HepG2 (cell line): ENCODE data around the gene HELZ. TPM values are rescaled to one million over a fixed set of nuclear protein-coding genes. Genes with fewer than 3 reads are reported as not detected.

Experiments used
- DDIT3 ChIP-seq: sonication (generic); formaldehyde crosslinking; IDR thresholded peaks from 2 replicates; pipeline ENCODE4 v1.4.0; 2020; ENCODE audit warnings: mild to moderate bottlenecking, missing genetic modification reagents
- GATAD1 ChIP-seq: IDR thresholded peaks from 2 replicates; pipeline ENCODE4 v1.6.1; 2016; ENCODE audit warnings: missing genetic modification reagents, missing compliant biosample characterization
- MED1 ChIP-seq: sonication (generic); formaldehyde crosslinking; IDR thresholded peaks from 2 replicates; pipeline ENCODE4 v1.4.0; 2020; ENCODE audit warnings: missing genetic modification reagents
- MEIS1 ChIP-seq: sonication (generic); formaldehyde crosslinking; IDR thresholded peaks from 2 replicates; pipeline ENCODE4 v1.9.0; 2021; ENCODE audit warnings: mild to moderate bottlenecking, missing genetic modification reagents, moderate library complexity, borderline replicate concordance
- POGK ChIP-seq: sonication (generic); formaldehyde crosslinking; conservative IDR thresholded peaks from 2 replicates; pipeline ENCODE4 v1.8.0; 2022; ENCODE audit warnings: mild to moderate bottlenecking, moderate library complexity, missing genetic modification reagents
- POLR2A ChIP-seq, 2 experiments: IDR thresholded peaks; 2 replicates each; pipeline ENCODE4 v1.6.1; 2011; ENCODE audit warnings: low read depth in 2 of 2, low read length in 2 of 2, mild to moderate bottlenecking in 1 of 2, moderate library complexity in 1 of 2; ENCODE audit not compliant: insufficient read depth in 1 of 2
- RXRB ChIP-seq: IDR thresholded peaks from 2 replicates; pipeline ENCODE4 v1.6.1; 2016; ENCODE audit warnings: borderline replicate concordance, missing genetic modification reagents, missing compliant biosample characterization
- SNRNP70 ChIP-seq: fragments of 200-400 bp; formaldehyde crosslinking; IDR thresholded peaks from 2 replicates; pipeline ENCODE4 v1.6.1; 2017; ENCODE audit warnings: mild to moderate bottlenecking, low read depth, low read length, moderate library complexity
- SP5 ChIP-seq: IDR thresholded peaks from 2 replicates; pipeline ENCODE4 v1.6.1; 2016; ENCODE audit warnings: low read depth, borderline replicate concordance
- SRSF1 ChIP-seq: fragments of 200-400 bp; formaldehyde crosslinking; optimal IDR thresholded peaks from 2 replicates; pipeline ENCODE3; 2017; ENCODE audit warnings: mild to moderate bottlenecking, low read depth, low read length, moderate library complexity
- ZNF180 ChIP-seq: sonication (generic); formaldehyde crosslinking; IDR thresholded peaks from 2 replicates; pipeline ENCODE4 v1.4.0; 2020; ENCODE audit warnings: low read depth, missing genetic modification reagents, borderline replicate concordance
- ZNF329 ChIP-seq: sonication (generic); formaldehyde crosslinking; IDR thresholded peaks from 2 replicates; pipeline ENCODE4 v1.9.0; 2021; ENCODE audit warnings: low read depth, mild to moderate bottlenecking, missing genetic modification reagents
- ZNF362 ChIP-seq: sonication (generic); formaldehyde crosslinking; IDR thresholded peaks from 2 replicates; pipeline ENCODE4 v1.4.0; 2020; ENCODE audit warnings: missing genetic modification reagents, mild to moderate bottlenecking, borderline replicate concordance
- ZNF547 ChIP-seq: sonication (generic); formaldehyde crosslinking; IDR thresholded peaks from 2 replicates; pipeline ENCODE4 v1.5.1; 2020; ENCODE audit warnings: mild to moderate bottlenecking, missing genetic modification reagents
- ZNF580 ChIP-seq: IDR thresholded peaks from 2 replicates; pipeline ENCODE4 v1.6.1; 2016; ENCODE audit warnings: low read depth, borderline replicate concordance
- ZNF687 ChIP-seq: sonication (generic); formaldehyde crosslinking; IDR thresholded peaks from 2 replicates; pipeline ENCODE4 v1.5.1; 2020; ENCODE audit warnings: mild to moderate bottlenecking, missing genetic modification reagents, moderate library complexity
- ZNF782 ChIP-seq: sonication (generic); formaldehyde crosslinking; IDR thresholded peaks from 2 replicates; pipeline ENCODE4 v1.4.0; 2020; ENCODE audit warnings: missing genetic modification reagents, mild to moderate bottlenecking, borderline replicate concordance
- ZNF878 ChIP-seq: sonication (generic); formaldehyde crosslinking; IDR thresholded peaks from 2 replicates; pipeline ENCODE4 v1.8.1; 2023; ENCODE audit warnings: mild to moderate bottlenecking, missing genetic modification reagents, moderate library complexity
- ZSCAN12 ChIP-seq: sonication (generic); formaldehyde crosslinking; IDR thresholded peaks from 2 replicates; pipeline ENCODE4 v1.9.0; 2021; ENCODE audit warnings: mild to moderate bottlenecking, missing genetic modification reagents
- polyA plus RNA-seq, 8 experiments: library from polyadenylated mRNA; depleted of rRNA in 3 of 8; stranded (reverse) in 7 of 8; unstranded in 1 of 8; fragments of >200 nt; fragmentation: Illumina TruSeq in 4 of 8; extraction: Trizol in 4 of 8; gene quantifications; 2 replicates each; pipeline versions ENCODE4 v1.2.1 to v1.2.3, GENCODE V29; 2011 to 2016; ENCODE audit warnings: low read depth in 4 of 8, missing spikeins in 1 of 8, mixed read lengths in 1 of 8; ENCODE audit not compliant: insufficient read depth in 1 of 8
- total RNA-seq, 5 experiments: library from RNA; depleted of rRNA; stranded (reverse); fragments of >200 nt; fragmentation: Illumina TruSeq; extraction: Trizol; gene quantifications; 2 replicates each; pipeline ENCODE4 v1.2.3, GENCODE V29; 2016; ENCODE audit warnings: low read depth in 1 of 5

HELZ gene
- total and polyA plus RNA-seq, 2 of the 13 experiments (the other 11 are each of a cell fraction or from before 2014, with no cell fraction given), result 35.3 to 52.4 TPM

- 0 out of 2 replicates have a peak, but pooled peaks have one; percentile 22 for TF ChIP-seq RXRB (CRISPR knock-in tag)
- no peak for TF ChIP-seq ZNF180 (CRISPR knock-in tag)
- TF ChIP-seq ZSCAN12 (CRISPR knock-in tag), result no peak
- no peak for TF ChIP-seq DDIT3 (CRISPR knock-in tag)
- TF ChIP-seq POLR2A (IDR thresholded peaks at IDR 0.05; ENCODE audit: insufficient read depth in 1 of 2, low read depth in 2 of 2, low read length in 2 of 2), result peak; percentile 71 to 76
- TF ChIP-seq MEIS1 (CRISPR knock-in tag), result no peak
- no peak for TF ChIP-seq SNRNP70
- no peak; the same call in 1 of the 2 replicates for TF ChIP-seq ZNF547 (CRISPR knock-in tag)
- TF ChIP-seq GATAD1 (CRISPR knock-in tag), result peak; percentile 57; the same call in 1 of the 2 replicates
- peak; percentile 71; the same call in 1 of the 2 replicates for TF ChIP-seq SP5
- TF ChIP-seq ZNF580 (CRISPR knock-in tag), result peak; percentile 67; the same call in 1 of the 2 replicates
- no peak for TF ChIP-seq ZNF362 (CRISPR knock-in tag)
- TF ChIP-seq ZNF878 (CRISPR knock-in tag), result peak; percentile 65; the same call in 1 of the 2 replicates
- peak; percentile 82 for TF ChIP-seq ZNF329 (CRISPR knock-in tag)
- peak; percentile 24 for TF ChIP-seq SRSF1
- TF ChIP-seq ZNF782, result no peak
- TF ChIP-seq POGK, result no peak
- peak; percentile 69 for TF ChIP-seq ZNF687 (CRISPR knock-in tag)
- TF ChIP-seq MED1 (CRISPR knock-in tag), result no peak
Measured at GRCh38 chr17:67245073-67245693, at the start of gene HELZ (continued).
